OCI-LY1 (cell line): ENCODE results near the gene STPG4.

Source experiments
- H2AFZ ChIP-seq: fragments of 200-600 bp; sonication (generic), shearing (Covaris generic); 2 replicates; pipeline ENCODE4 v1.6.0; 2014; ENCODE audit warnings: antibody characterized with exemption, mild to moderate bottlenecking, low read length
- H3F3A ChIP-seq: fragments of 200-600 bp; sonication (generic), shearing (Covaris generic); 2 replicates; pipeline ENCODE4 v1.6.0; 2014; ENCODE audit warnings: mild to moderate bottlenecking, antibody characterized with exemption, low read length, moderate library complexity; ENCODE audit not compliant: insufficient read depth
- H3K27ac ChIP-seq: fragments of 200-600 bp; sonication (generic); 2 replicates; pipeline ENCODE4 v1.5.1; 2014; ENCODE audit warnings: low read length, mixed run types, mild to moderate bottlenecking, low read depth; ENCODE audit not compliant: poor library complexity, severe bottlenecking
- H3K27me3 ChIP-seq: fragments of 200-600 bp; sonication (generic); 2 replicates; pipeline ENCODE4 v1.6.0; 2014; ENCODE audit warnings: antibody characterized with exemption, mild to moderate bottlenecking, low read length, moderate library complexity; ENCODE audit not compliant: insufficient read depth
- H3K36me3 ChIP-seq: fragments of 200-600 bp; sonication (generic); 2 replicates; pipeline ENCODE4 v1.6.1; 2014; ENCODE audit warnings: mild to moderate bottlenecking, antibody characterized with exemption, low read length, moderate library complexity, mixed read lengths; ENCODE audit not compliant: insufficient read depth
- H3K4me1 ChIP-seq: fragments of 200-600 bp; sonication (generic); 2 replicates; pipeline ENCODE4 v1.5.1; 2014; ENCODE audit warnings: mild to moderate bottlenecking, low read length, moderate library complexity; ENCODE audit not compliant: insufficient read depth, severe bottlenecking
- H3K4me2 ChIP-seq: fragments of 200-600 bp; sonication (generic), shearing (Covaris generic); 2 replicates; pipeline ENCODE4 v1.6.1; 2014; ENCODE audit warnings: low read length
- H3K4me3 ChIP-seq: fragments of 200-600 bp; sonication (generic); 2 replicates; pipeline ENCODE4 v1.5.1; 2014; ENCODE audit warnings: low read length, low read depth, mild to moderate bottlenecking, mixed read lengths; ENCODE audit not compliant: poor library complexity, severe bottlenecking
- H3K79me2 ChIP-seq: fragments of 200-600 bp; shearing (Covaris generic); 2 replicates; pipeline ENCODE4 v1.6.1; 2016; ENCODE audit warnings: mixed run types, low read length, mixed read lengths; ENCODE audit not compliant: insufficient read depth
- H3K9ac ChIP-seq: fragments of 200-600 bp; sonication (generic), shearing (Covaris generic); 2 replicates; pipeline ENCODE4 v1.6.1; 2014; ENCODE audit warnings: mild to moderate bottlenecking, low read length, mixed read lengths
- H3K9me2 ChIP-seq: fragments of 200-600 bp; sonication (generic), shearing (Covaris generic); 2 replicates; pipeline ENCODE4 v1.6.1; 2014; ENCODE audit warnings: low read depth, mild to moderate bottlenecking, low read length, mixed read lengths
- H3K9me3 ChIP-seq: fragments of 200-600 bp; shearing (Covaris generic); 2 replicates; pipeline ENCODE4 v1.6.1; 2014; ENCODE audit warnings: low read length, mixed read lengths
- H4K20me1 ChIP-seq: fragments of 200-600 bp; sonication (generic), shearing (Covaris generic); 2 replicates; pipeline ENCODE4 v1.6.0; 2016; ENCODE audit warnings: mild to moderate bottlenecking, low read length; ENCODE audit not compliant: insufficient read depth
- CTCF ChIP-seq: fragments of 200-600 bp; sonication (generic), shearing (Covaris generic); IDR thresholded peaks from 2 replicates; pipeline ENCODE4 v1.5.1; 2017; ENCODE audit warnings: mild to moderate bottlenecking, antibody characterized with exemption, low read length, moderate library complexity, mixed read lengths
- EZH2 ChIP-seq: fragments of 200-600 bp; sonication (generic), shearing (Covaris generic); IDR thresholded peaks from 2 replicates; pipeline ENCODE4 v1.8.0; 2017; ENCODE audit warnings: borderline replicate concordance, mixed run types, mild to moderate bottlenecking, antibody characterized with exemption, low read length, moderate library complexity, mixed read lengths

Gene STPG4

DNA sequence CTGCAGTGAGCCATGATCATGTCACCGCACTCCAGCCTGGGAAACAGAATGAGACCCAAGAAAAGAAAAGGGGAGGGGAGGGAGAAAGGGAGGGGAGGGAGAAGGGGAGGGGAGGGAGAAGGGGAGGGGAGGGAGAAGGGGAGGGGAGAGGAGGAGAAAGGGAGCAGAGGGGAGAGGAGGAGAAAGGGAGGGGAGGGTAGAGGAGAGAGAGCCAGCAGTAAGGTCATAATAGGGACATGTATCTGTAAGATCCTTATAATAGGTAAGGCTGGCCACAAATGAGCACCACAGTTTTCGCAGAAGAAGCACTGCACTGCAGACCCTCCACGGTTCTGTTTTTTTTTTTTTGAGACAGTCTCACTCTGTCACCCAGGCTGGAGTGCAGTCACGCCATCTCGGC, 62.6 kb downstream of the STPG4 start:
- Histone ChIP-seq H3K79me2 (no peaks in the 10 kb centered on the region), H3K4me2 (no peak overlapping the region), H4K20me1 (no peaks in the 10 kb centered on the region), H3K27ac (no peak overlapping the region), H3K9me2 (no peaks in the 10 kb centered on the region), H3K9me3 (no peaks in the 10 kb centered on the region), H3K4me3 (no peak overlapping the region), H2AFZ (no peak overlapping the region), H3K36me3 (no peaks in the 10 kb centered on the region), H3K4me1 (no peaks in the 10 kb centered on the region), H3K9ac (no peak overlapping the region), H3K27me3 (peaks cover 4% of the 10 kb centered on the region; the same call in 1 of the 2 replicates), H3F3A (no peaks in the 10 kb centered on the region)
- TF ChIP-seq EZH2, result no peak
- no peak for TF ChIP-seq CTCF

GRCh38 chr2:47091118-47091517, 64.0 kb downstream of the STPG4 start:
- peaks cover 4% of the 10 kb centered on the region; the same call in 1 of the 2 replicates for H3K27me3 ChIP-seq
- H3K4me2 ChIP-seq, result no peak overlapping the region
- no peak overlapping the region for H2AFZ ChIP-seq
- no peaks in the 10 kb centered on the region for H3F3A ChIP-seq
- H3K79me2 ChIP-seq, result no peaks in the 10 kb centered on the region
- H3K9me2 ChIP-seq, result no peaks in the 10 kb centered on the region
- no peaks in the 10 kb centered on the region for H3K36me3 ChIP-seq
- H4K20me1 ChIP-seq, result no peaks in the 10 kb centered on the region
- H3K4me1 ChIP-seq, result no peaks in the 10 kb centered on the region
- no peaks in the 10 kb centered on the region for H3K9me3 ChIP-seq
- H3K27ac ChIP-seq, result no peak overlapping the region
- no peak overlapping the region for H3K4me3 ChIP-seq
- TF ChIP-seq EZH2, result no peak
- no peak for TF ChIP-seq CTCF
- no peak overlapping the region for H3K9ac ChIP-seq

GRCh38 chr2:47089083-47089464, 66.0 kb downstream of the STPG4 start:
- Histone ChIP-seq H3K27ac (no peak overlapping the region), H4K20me1 (no peaks in the 10 kb centered on the region), H3K4me2 (no peak overlapping the region), H3F3A (no peaks in the 10 kb centered on the region), H3K79me2 (no peaks in the 10 kb centered on the region), H3K36me3 (no peaks in the 10 kb centered on the region), H3K27me3 (peaks cover 4% of the 10 kb centered on the region; the same call in 1 of the 2 replicates), H3K9me3 (no peaks in the 10 kb centered on the region), H2AFZ (no peak overlapping the region), H3K4me1 (no peaks in the 10 kb centered on the region), H3K9ac (no peak overlapping the region), H3K4me3 (no peak overlapping the region), H3K9me2 (no peaks in the 10 kb centered on the region)
- no peak for TF ChIP-seq CTCF
- no peak for TF ChIP-seq EZH2
